HepG2 (cell line): ENCODE results near the gene HSPA5. TPM values are rescaled to one million over a fixed set of nuclear protein-coding genes. Genes with fewer than 3 reads are reported as not detected.

Experiments used
- AGO2 ChIP-seq: fragments of 200-400 bp; formaldehyde crosslinking; optimal IDR thresholded peaks from 2 replicates; pipeline ENCODE3; 2017; ENCODE audit warnings: mild to moderate bottlenecking, low read depth, low read length, moderate library complexity
- ATF7 ChIP-seq, 2 experiments: fragments of 450-650 bp in 1 of 2; sonication (generic) in 1 of 2; formaldehyde crosslinking in 1 of 2; IDR thresholded peaks; 2 replicates each; pipeline versions ENCODE4 v1.4.0 to v1.6.1; 2016 to 2020; ENCODE audit warnings: antibody characterized with exemption in 1 of 2, mild to moderate bottlenecking in 1 of 2, missing genetic modification reagents in 1 of 2
- ATM ChIP-seq: fragments of 450-650 bp; IDR thresholded peaks from 2 replicates; pipeline ENCODE4 v1.7.1; 2017; ENCODE audit warnings: mild to moderate bottlenecking, borderline replicate concordance
- CBX1 ChIP-seq: IDR thresholded peaks from one replicate; pipeline ENCODE4 v1.6.1; 2016; ENCODE audit warnings: antibody characterized with exemption, low read depth
- ETV6 ChIP-seq: sonication (generic); formaldehyde crosslinking; conservative IDR thresholded peaks from 2 replicates; pipeline ENCODE4 v1.4.0; 2020; ENCODE audit warnings: missing genetic modification reagents
- FLYWCH1 ChIP-seq: sonication (generic); formaldehyde crosslinking; IDR thresholded peaks from 2 replicates; pipeline ENCODE4 v1.8.1; 2023; ENCODE audit warnings: mild to moderate bottlenecking, missing genetic modification reagents
- HNRNPK ChIP-seq: fragments of 200-400 bp; formaldehyde crosslinking; IDR thresholded peaks from 2 replicates; pipeline ENCODE4 v1.6.1; 2018; ENCODE audit warnings: low read length, low read depth, moderate library complexity, mild to moderate bottlenecking; ENCODE audit not compliant: poor library complexity, severe bottlenecking
- RBAK ChIP-seq: sonication (generic); formaldehyde crosslinking; IDR thresholded peaks from 2 replicates; pipeline ENCODE4 v1.5.1; 2020; ENCODE audit warnings: mild to moderate bottlenecking, missing genetic modification reagents
- TFAP4 ChIP-seq: sonication (generic); IDR thresholded peaks from 2 replicates; pipeline ENCODE4 v1.6.1; 2016; ENCODE audit warnings: low read depth, borderline replicate concordance
- ZBTB4 ChIP-seq: sonication (generic); formaldehyde crosslinking; IDR thresholded peaks from 2 replicates; pipeline ENCODE4 v1.4.0; 2020; ENCODE audit warnings: missing genetic modification reagents, mild to moderate bottlenecking, borderline replicate concordance
- ZNF253 ChIP-seq: sonication (generic); formaldehyde crosslinking; IDR thresholded peaks from 2 replicates; pipeline ENCODE4 v1.8.0; 2022; ENCODE audit warnings: mild to moderate bottlenecking, missing genetic modification reagents, borderline replicate concordance
- ZNF576 ChIP-seq: sonication (generic); formaldehyde crosslinking; IDR thresholded peaks from 2 replicates; pipeline ENCODE4 v1.4.0; 2020; ENCODE audit warnings: mild to moderate bottlenecking, missing genetic modification reagents
- ZNF766 ChIP-seq: sonication (generic); formaldehyde crosslinking; IDR thresholded peaks from 2 replicates; pipeline ENCODE4 v1.5.0; 2020; ENCODE audit warnings: missing genetic modification reagents, borderline replicate concordance
- ZNF878 ChIP-seq: sonication (generic); formaldehyde crosslinking; IDR thresholded peaks from 2 replicates; pipeline ENCODE4 v1.8.1; 2023; ENCODE audit warnings: mild to moderate bottlenecking, missing genetic modification reagents, moderate library complexity
- ZSCAN25 ChIP-seq: sonication (generic); formaldehyde crosslinking; IDR thresholded peaks from 2 replicates; pipeline ENCODE4 v1.8.0; 2022; ENCODE audit warnings: mild to moderate bottlenecking, missing genetic modification reagents
- polyA plus RNA-seq, 8 experiments: library from polyadenylated mRNA; depleted of rRNA in 3 of 8; stranded (reverse) in 7 of 8; unstranded in 1 of 8; fragments of >200 nt; fragmentation: Illumina TruSeq in 4 of 8; extraction: Trizol in 4 of 8; gene quantifications; 2 replicates each; pipeline versions ENCODE4 v1.2.1 to v1.2.3, GENCODE V29; 2011 to 2016; ENCODE audit warnings: low read depth in 4 of 8, missing spikeins in 1 of 8, mixed read lengths in 1 of 8; ENCODE audit not compliant: insufficient read depth in 1 of 8
- total RNA-seq, 5 experiments: library from RNA; depleted of rRNA; stranded (reverse); fragments of >200 nt; fragmentation: Illumina TruSeq; extraction: Trizol; gene quantifications; 2 replicates each; pipeline ENCODE4 v1.2.3, GENCODE V29; 2016; ENCODE audit warnings: low read depth in 1 of 5

The HSPA5 gene
- total and polyA plus RNA-seq, 2 of the 13 experiments (the other 11 are each of a cell fraction or from before 2014, with no cell fraction given), result 201 to 206 TPM

GRCh38 chr9:125262294-125262991, 21.3 kb upstream of the HSPA5 start (continued):
- no peak for TF ChIP-seq ZBTB4 (CRISPR knock-in tag)
- no peak for TF ChIP-seq AGO2
- TF ChIP-seq ZNF253 (CRISPR knock-in tag), result no peak
- TF ChIP-seq FLYWCH1 (CRISPR knock-in tag), result no peak
- peak; percentile 56; the same call in 1 of the 2 replicates for TF ChIP-seq ZNF878 (CRISPR knock-in tag)
- TF ChIP-seq ZNF576 (CRISPR knock-in tag), result no peak
- TF ChIP-seq ATM, result no peak
- no peak for TF ChIP-seq ZSCAN25 (CRISPR knock-in tag)
- TF ChIP-seq RBAK, result no peak
- TF ChIP-seq ETV6 (CRISPR knock-in tag), result no peak
- TF ChIP-seq ZNF766 (CRISPR knock-in tag), result no peak
- TF ChIP-seq HNRNPK, result no peak
- no peak for TF ChIP-seq CBX1
- no peak for TF ChIP-seq TFAP4
- peak; percentile 77 for TF ChIP-seq ATF7 (IDR thresholded peaks at IDR 0.05)
- no peak for TF ChIP-seq ATF7 (CRISPR knock-in tag; IDR thresholded peaks at IDR 0.05)
